Measurements from ENCODE around the gene NYAP1. TPM values are rescaled to one million over a fixed set of nuclear protein-coding genes. Genes with fewer than 3 reads are reported as not detected.

The NYAP1 gene
- total RNA-seq, 1 experiment from 2014 or later, result not detected

DNA sequence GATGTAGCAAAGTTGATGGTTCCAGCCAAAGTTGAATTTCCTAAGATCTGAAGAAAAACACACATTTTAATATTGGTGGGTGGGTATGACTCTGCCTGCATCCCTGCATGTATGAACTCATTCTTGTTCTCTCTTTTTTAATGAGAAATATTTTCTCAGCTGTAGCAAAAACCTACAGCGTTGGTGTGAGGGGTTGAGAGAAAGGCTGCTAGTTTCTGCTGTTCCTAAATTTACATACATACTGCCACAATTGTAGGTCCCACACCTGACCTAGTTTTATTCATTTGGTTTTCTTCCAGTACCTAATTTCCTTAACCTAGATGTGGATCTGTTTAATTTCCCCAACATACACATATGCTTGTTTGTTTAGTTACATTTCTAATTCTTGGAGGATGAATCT, 59.9 kb downstream of the NYAP1 start:
- DNase-seq (ENCODE audit: low read depth), result no peak

DNA sequence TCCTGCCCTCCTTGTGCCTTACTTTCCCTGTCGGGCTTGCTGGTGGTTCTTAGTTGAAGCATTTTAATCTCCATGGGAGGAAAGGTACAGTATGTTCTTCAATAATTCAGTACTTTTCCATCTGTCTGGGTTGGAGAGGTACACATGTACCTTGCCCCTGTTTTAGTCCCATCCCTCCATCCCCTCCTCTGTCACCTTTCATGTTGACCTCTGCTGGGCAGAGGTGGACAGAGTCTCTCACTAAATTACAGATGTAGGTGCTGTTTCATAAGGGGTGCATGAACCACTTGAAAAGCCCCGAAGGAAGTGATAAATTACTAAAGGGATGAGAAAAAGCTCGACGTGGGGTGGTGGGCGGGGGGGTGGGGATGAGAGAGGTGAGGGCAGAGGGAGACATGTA, 60.7 kb downstream of the NYAP1 start:
- no peak for DNase-seq (ENCODE audit: low read depth)

Other genes with a start within 250 kb of the NYAP1 start
- gene SPDYE3, start 176.2 kb upstream of the NYAP1 start, total RNA-seq (2014; rRNA removed; shearing (Covaris generic)), result not detected in 2 replicates
- 7.7 and 10.1 TPM in 2 replicates for gene PILRB, start 125.8 kb upstream of the NYAP1 start, total RNA-seq (2014; rRNA removed; shearing (Covaris generic))
- gene PILRA, start 110.4 kb upstream of the NYAP1 start, total RNA-seq (2014; rRNA removed; shearing (Covaris generic)), result not detected in 2 replicates
- 0.20 and 3.7 TPM in 2 replicates for gene ZCWPW1, start 55.2 kb upstream of the NYAP1 start, total RNA-seq (2014; rRNA removed; shearing (Covaris generic))
- 22.2 and 22.5 TPM in 2 replicates for gene MEPCE, start 54.1 kb upstream of the NYAP1 start, total RNA-seq (2014; rRNA removed; shearing (Covaris generic))
- gene PPP1R35, start 47.4 kb upstream of the NYAP1 start, total RNA-seq (2014; rRNA removed; shearing (Covaris generic)), result 30.5 and 40.4 TPM in 2 replicates
- 0.39 TPM in 1 of 2 replicates, not detected in the other for gene SPACDR, start 19.7 kb upstream of the NYAP1 start, total RNA-seq (2014; rRNA removed; shearing (Covaris generic))
- 12.5 and 23.6 TPM in 2 replicates for gene TSC22D4, start 4.7 kb upstream of the NYAP1 start, total RNA-seq (2014; rRNA removed; shearing (Covaris generic))
- 6.5 and 7.2 TPM in 2 replicates for gene AGFG2, start 55.3 kb downstream of the NYAP1 start, total RNA-seq (2014; rRNA removed; shearing (Covaris generic))
- 2.1 TPM in 1 of 2 replicates, not detected in the other for gene SAP25, start 90.0 kb downstream of the NYAP1 start, total RNA-seq (2014; rRNA removed; shearing (Covaris generic))
- gene LRCH4, start 102.2 kb downstream of the NYAP1 start, total RNA-seq (2014; rRNA removed; shearing (Covaris generic)), result 8.3 and 10.8 TPM in 2 replicates
- 0.49 and 0.72 TPM in 2 replicates for gene FBXO24, start 102.4 kb downstream of the NYAP1 start, total RNA-seq (2014; rRNA removed; shearing (Covaris generic))
- 175 and 237 TPM in 2 replicates for gene PCOLCE, start 118.4 kb downstream of the NYAP1 start, total RNA-seq (2014; rRNA removed; shearing (Covaris generic))
- 19.7 and 28.7 TPM in 2 replicates for gene MOSPD3, start 128.6 kb downstream of the NYAP1 start, total RNA-seq (2014; rRNA removed; shearing (Covaris generic))
- gene TFR2, start 157.6 kb downstream of the NYAP1 start, total RNA-seq (2014; rRNA removed; shearing (Covaris generic)), result 0.12 and 0.98 TPM in 2 replicates
- gene ACTL6B, start 172.5 kb downstream of the NYAP1 start, total RNA-seq (2014; rRNA removed; shearing (Covaris generic)), result not detected in 2 replicates
- gene GNB2, start 189.8 kb downstream of the NYAP1 start, total RNA-seq (2014; rRNA removed; shearing (Covaris generic)), result 89.4 and 125 TPM in 2 replicates
- 4.8 and 5.3 TPM in 2 replicates for gene GIGYF1, start 210.3 kb downstream of the NYAP1 start, total RNA-seq (2014; rRNA removed; shearing (Covaris generic))
- 79.5 and 91.4 TPM in 2 replicates for gene POP7, start 222.2 kb downstream of the NYAP1 start, total RNA-seq (2014; rRNA removed; shearing (Covaris generic))
- gene EPO, start 236.5 kb downstream of the NYAP1 start, total RNA-seq (2014; rRNA removed; shearing (Covaris generic)), result not detected in 2 replicates
- gene ZAN, start 249.7 kb downstream of the NYAP1 start, total RNA-seq (2014; rRNA removed; shearing (Covaris generic)), result not detected in 2 replicates